Activated T-cell treated with anti-CD3 and anti-CD28 coated beads, Interleukin-2, amount 50 U/mL, for 24 hours (primary cell): Measurements from ENCODE around the gene ABCB4.
A peak's percentile ranks its signal among the peaks of the same experiment; 100 is the strongest.

Experiments
- DNase-seq: peaks from one replicate; pipeline ENCODE4 v3.0.0-alpha.2; 2020
- H3K27ac Mint-ChIP-seq: 2 replicates; pipeline ENCODE4 v1.8.0; 2020; ENCODE audit warnings: mild to moderate bottlenecking, mixed read lengths
- H3K27me3 Mint-ChIP-seq: 2 replicates; pipeline ENCODE4 v1.8.0; 2020; ENCODE audit warnings: mixed read lengths
- H3K36me3 Mint-ChIP-seq: 2 replicates; pipeline ENCODE4 v1.8.0; 2020; ENCODE audit warnings: low read depth, mixed read lengths
- H3K4me1 Mint-ChIP-seq: 2 replicates; pipeline ENCODE4 v1.8.0; 2020; ENCODE audit warnings: low read depth, mixed read lengths
- H3K4me3 Mint-ChIP-seq: 2 replicates; pipeline ENCODE4 v1.8.0; 2020; ENCODE audit warnings: mild to moderate bottlenecking, moderate library complexity, mixed read lengths
- H3K9me3 Mint-ChIP-seq: 2 replicates; pipeline ENCODE4 v1.8.0; 2020; ENCODE audit warnings: mixed read lengths

The ABCB4 gene

GRCh38 chr7:87424075-87424474 is 51.4 kb downstream of the ABCB4 start:
- H3K27me3 Mint-ChIP-seq = peaks cover 21% of the 10 kb centered on the region
- no peaks in the 10 kb centered on the region for H3K9me3 Mint-ChIP-seq
- no peaks in the 10 kb centered on the region for H3K4me1 Mint-ChIP-seq
- no peak for DNase-seq
- no peaks in the 10 kb centered on the region for H3K36me3 Mint-ChIP-seq
- H3K27ac Mint-ChIP-seq = no peak overlapping the region
- no peak overlapping the region for H3K4me3 Mint-ChIP-seq

DNA sequence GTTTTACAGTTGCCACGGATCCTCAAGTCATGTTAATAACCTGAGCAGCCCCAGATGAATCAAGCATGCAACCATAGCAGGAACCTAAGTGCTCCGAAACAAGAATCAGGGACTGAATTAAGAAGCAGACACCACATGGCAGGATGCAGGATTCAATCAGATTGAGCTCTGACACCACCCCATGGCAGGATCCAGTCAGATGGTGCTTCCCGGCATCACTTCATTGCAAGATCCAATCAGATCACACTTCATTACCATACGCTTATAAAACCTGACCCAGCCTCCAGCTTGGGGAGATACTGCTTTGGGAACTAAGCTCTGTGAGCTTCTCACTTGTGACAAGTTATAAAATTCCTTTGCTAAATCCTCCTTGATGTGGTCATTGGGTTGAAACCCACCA is 55.3 kb downstream of the ABCB4 start:
- DNase-seq = no peak
- no peaks in the 10 kb centered on the region for H3K4me1 Mint-ChIP-seq
- H3K36me3 Mint-ChIP-seq = no peaks in the 10 kb centered on the region
- H3K4me3 Mint-ChIP-seq = no peak overlapping the region
- H3K27ac Mint-ChIP-seq = no peak overlapping the region
- H3K27me3 Mint-ChIP-seq = peaks cover 7% of the 10 kb centered on the region
- no peaks in the 10 kb centered on the region for H3K9me3 Mint-ChIP-seq

GRCh38 chr7:87416682-87417587 is 58.5 kb downstream of the ABCB4 start:
- H3K4me1 Mint-ChIP-seq = no peaks in the 10 kb centered on the region
- H3K27me3 Mint-ChIP-seq = peaks cover 4% of the 10 kb centered on the region
- peak; percentile 50 for DNase-seq

GRCh38 chr7:87414794-87415188 is 60.7 kb downstream of the ABCB4 start:
- Mint-ChIP-seq H3K4me3 (no peak overlapping the region), H3K9me3 (no peaks in the 10 kb centered on the region), H3K4me1 (no peaks in the 10 kb centered on the region), H3K27me3 (peaks cover under 1% of the 10 kb centered on the region), H3K36me3 (no peaks in the 10 kb centered on the region), H3K27ac (no peak overlapping the region)
- no peak for DNase-seq

More at GRCh38 chr7:87416682-87417587, 58.5 kb downstream of the ABCB4 start:
- no peaks in the 10 kb centered on the region for H3K36me3 Mint-ChIP-seq
- H3K4me3 Mint-ChIP-seq = no peak overlapping the region
- H3K27ac Mint-ChIP-seq = no peak overlapping the region
- H3K9me3 Mint-ChIP-seq = no peaks in the 10 kb centered on the region

- H3K9me3 Mint-ChIP-seq = no peaks in the 10 kb centered on the region
- H3K27ac Mint-ChIP-seq = no peak overlapping the region
- H3K27me3 Mint-ChIP-seq = no peaks in the 10 kb centered on the region
- H3K4me3 Mint-ChIP-seq = no peak overlapping the region
- DNase-seq = no peak
- no peaks in the 10 kb centered on the region for H3K36me3 Mint-ChIP-seq
- no peaks in the 10 kb centered on the region for H3K4me1 Mint-ChIP-seq
Measured at GRCh38 chr7:87413951-87414793, 61.3 kb downstream of the ABCB4 start.

GRCh38 chr7:87413029-87413428 is 62.5 kb downstream of the ABCB4 start:
- DNase-seq = no peak
- Mint-ChIP-seq H3K9me3 (no peaks in the 10 kb centered on the region), H3K27ac (no peak overlapping the region), H3K4me3 (no peak overlapping the region), H3K27me3 (no peaks in the 10 kb centered on the region), H3K4me1 (no peaks in the 10 kb centered on the region), H3K36me3 (no peaks in the 10 kb centered on the region)

DNA sequence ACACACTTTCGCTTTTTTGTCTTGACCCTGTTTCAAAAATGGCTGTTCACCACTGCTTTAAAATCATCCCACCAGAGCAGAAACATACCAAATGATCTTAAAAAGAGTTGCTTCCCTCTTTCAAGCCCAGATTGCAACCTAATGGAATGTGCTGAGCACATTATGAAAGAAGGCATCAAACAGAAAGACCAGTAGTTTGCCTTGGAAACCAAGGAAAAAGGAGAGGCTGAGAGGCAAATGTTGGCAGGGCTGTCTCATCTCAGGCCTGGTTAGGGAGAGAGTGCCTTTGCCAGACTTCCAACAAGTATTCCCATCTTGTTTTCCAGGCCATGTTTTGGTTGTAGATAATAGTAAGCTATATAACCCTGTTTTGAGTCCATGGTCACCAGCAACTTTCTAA is 64.3 kb downstream of the ABCB4 start:
- Mint-ChIP-seq H3K4me1 (no peaks in the 10 kb centered on the region), H3K36me3 (no peaks in the 10 kb centered on the region), H3K9me3 (no peaks in the 10 kb centered on the region), H3K27ac (no peak overlapping the region), H3K4me3 (no peak overlapping the region), H3K27me3 (no peaks in the 10 kb centered on the region)
- no peak for DNase-seq

GRCh38 chr7:87404674-87405073 is 70.8 kb downstream of the ABCB4 start:
- H3K27me3 Mint-ChIP-seq = no peaks in the 10 kb centered on the region
- no peak overlapping the region for H3K4me3 Mint-ChIP-seq
- H3K27ac Mint-ChIP-seq = no peak overlapping the region
- DNase-seq = no peak
- H3K4me1 Mint-ChIP-seq = no peaks in the 10 kb centered on the region
- no peaks in the 10 kb centered on the region for H3K36me3 Mint-ChIP-seq
- no peaks in the 10 kb centered on the region for H3K9me3 Mint-ChIP-seq

GRCh38 chr7:87398446-87398845 is 77.0 kb downstream of the ABCB4 start:
- DNase-seq = no peak
- H3K27me3 Mint-ChIP-seq = no peaks in the 10 kb centered on the region
- no peak overlapping the region for H3K27ac Mint-ChIP-seq
- peaks cover 20% of the 10 kb centered on the region for H3K36me3 Mint-ChIP-seq
- no peak overlapping the region for H3K4me3 Mint-ChIP-seq
- no peaks in the 10 kb centered on the region for H3K9me3 Mint-ChIP-seq
- H3K4me1 Mint-ChIP-seq = no peaks in the 10 kb centered on the region

DNA sequence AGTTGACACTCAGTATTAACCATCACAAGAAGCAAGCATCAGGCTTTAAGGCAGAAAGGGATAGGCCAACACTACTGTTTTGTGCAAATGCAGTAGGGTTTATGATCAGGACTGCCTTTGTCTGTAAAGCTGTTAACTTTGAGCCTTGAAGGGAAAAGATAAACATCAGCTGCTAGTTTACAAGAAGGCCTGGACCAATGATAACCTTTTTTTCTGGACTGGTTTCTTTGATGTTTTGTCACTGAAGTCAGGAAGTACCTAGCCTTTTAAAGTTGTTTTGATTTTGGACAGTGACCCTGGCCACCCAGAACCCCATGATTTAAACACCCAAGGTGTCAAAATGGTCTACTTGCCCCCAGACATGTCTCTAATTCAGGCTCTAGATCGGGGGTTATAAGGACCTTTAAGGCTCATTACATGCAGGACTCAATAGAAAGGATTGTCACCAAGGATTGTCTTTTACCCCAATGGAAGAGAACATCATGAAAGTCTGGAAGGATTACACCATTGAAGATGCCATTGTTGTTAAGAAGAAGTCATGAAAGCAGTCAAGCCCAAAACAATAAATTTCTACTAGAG is 79.9 kb downstream of the ABCB4 start:
- DNase-seq = no peak
- no peaks in the 10 kb centered on the region for H3K27me3 Mint-ChIP-seq
- H3K4me1 Mint-ChIP-seq = no peaks in the 10 kb centered on the region
- no peaks in the 10 kb centered on the region for H3K9me3 Mint-ChIP-seq
- H3K36me3 Mint-ChIP-seq = peaks cover 42% of the 10 kb centered on the region
- H3K4me3 Mint-ChIP-seq = no peak overlapping the region
- H3K27ac Mint-ChIP-seq = no peak overlapping the region

- H3K27me3 Mint-ChIP-seq = no peaks in the 10 kb centered on the region
- DNase-seq = no peak
- peaks cover 69% of the 10 kb centered on the region for H3K36me3 Mint-ChIP-seq
- no peak overlapping the region for H3K27ac Mint-ChIP-seq
- H3K4me3 Mint-ChIP-seq = no peak overlapping the region
- H3K9me3 Mint-ChIP-seq = no peaks in the 10 kb centered on the region
- H3K4me1 Mint-ChIP-seq = no peaks in the 10 kb centered on the region
Measured at GRCh38 chr7:87391020-87391701, 84.3 kb downstream of the ABCB4 start.

DNA sequence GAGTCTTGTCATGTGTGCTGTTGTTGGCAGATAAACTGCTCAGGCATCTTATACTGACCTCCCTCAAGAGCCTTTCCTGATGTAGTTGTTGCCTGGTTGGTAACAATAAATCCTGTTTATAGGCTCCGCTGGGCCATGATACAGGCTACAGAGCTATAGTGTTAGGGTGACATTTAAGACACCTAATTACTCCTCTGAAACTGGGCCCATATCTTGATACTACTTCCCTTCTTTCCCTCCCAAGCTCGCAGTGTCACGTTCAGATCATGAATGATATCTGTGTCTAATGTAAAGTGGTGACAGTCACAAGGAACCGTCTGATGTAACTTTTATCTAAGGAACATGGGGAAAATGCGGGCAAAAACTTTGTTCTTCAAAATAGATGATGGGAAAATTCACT is 94.6 kb downstream of the ABCB4 start:
- Mint-ChIP-seq H3K27ac (no peak overlapping the region), H3K36me3 (peaks cover 46% of the 10 kb centered on the region), H3K27me3 (no peaks in the 10 kb centered on the region), H3K4me1 (no peaks in the 10 kb centered on the region), H3K9me3 (no peaks in the 10 kb centered on the region), H3K4me3 (no peak overlapping the region)
- no peak for DNase-seq

DNA sequence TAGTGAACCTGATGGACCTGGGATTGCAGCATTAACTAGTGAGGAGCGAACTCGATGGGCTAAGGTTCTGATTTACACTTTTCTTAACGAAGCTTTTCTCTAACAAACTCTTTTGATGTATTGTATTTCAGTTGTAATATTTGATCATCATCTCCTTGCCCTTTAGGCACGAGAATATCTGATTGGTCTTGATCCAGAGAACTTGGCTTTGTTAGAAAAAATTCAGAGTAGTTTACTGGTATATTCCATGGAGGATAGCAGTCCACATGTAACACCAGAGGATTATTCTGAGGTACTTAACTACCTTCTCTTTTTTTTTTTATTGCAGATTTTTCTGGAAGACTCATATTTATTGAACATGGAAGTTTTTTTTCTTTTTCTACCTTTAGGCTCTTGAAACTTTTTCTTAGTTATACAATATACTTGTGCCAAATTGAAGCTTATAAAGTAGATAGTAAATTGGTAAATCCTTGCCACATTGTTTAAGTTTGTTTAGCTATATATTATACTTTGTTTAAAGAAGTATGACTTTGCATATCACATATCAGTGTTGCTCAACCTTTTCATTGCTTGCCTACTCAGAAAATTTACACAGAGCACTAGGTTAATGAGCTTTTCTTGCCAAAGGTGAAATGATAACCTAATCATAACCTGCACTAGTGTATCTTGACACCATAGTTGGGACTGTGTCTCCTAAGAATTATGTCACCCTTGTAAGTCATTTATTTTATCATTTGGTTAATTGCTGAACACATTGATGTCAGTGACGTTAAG is 99.6 kb downstream of the ABCB4 start:
- Mint-ChIP-seq H3K4me1 (no peaks in the 10 kb centered on the region), H3K27me3 (no peaks in the 10 kb centered on the region), H3K27ac (no peak overlapping the region)

More for the DNA sequence above, 99.6 kb downstream of the ABCB4 start:
- H3K36me3 Mint-ChIP-seq = peaks cover 15% of the 10 kb centered on the region
- H3K9me3 Mint-ChIP-seq = no peaks in the 10 kb centered on the region
- no peak for DNase-seq
- H3K4me3 Mint-ChIP-seq = no peak overlapping the region
